ENCODE data around the gene GP5.

GP5 gene, protein sequence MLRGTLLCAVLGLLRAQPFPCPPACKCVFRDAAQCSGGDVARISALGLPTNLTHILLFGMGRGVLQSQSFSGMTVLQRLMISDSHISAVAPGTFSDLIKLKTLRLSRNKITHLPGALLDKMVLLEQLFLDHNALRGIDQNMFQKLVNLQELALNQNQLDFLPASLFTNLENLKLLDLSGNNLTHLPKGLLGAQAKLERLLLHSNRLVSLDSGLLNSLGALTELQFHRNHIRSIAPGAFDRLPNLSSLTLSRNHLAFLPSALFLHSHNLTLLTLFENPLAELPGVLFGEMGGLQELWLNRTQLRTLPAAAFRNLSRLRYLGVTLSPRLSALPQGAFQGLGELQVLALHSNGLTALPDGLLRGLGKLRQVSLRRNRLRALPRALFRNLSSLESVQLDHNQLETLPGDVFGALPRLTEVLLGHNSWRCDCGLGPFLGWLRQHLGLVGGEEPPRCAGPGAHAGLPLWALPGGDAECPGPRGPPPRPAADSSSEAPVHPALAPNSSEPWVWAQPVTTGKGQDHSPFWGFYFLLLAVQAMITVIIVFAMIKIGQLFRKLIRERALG

DNA sequence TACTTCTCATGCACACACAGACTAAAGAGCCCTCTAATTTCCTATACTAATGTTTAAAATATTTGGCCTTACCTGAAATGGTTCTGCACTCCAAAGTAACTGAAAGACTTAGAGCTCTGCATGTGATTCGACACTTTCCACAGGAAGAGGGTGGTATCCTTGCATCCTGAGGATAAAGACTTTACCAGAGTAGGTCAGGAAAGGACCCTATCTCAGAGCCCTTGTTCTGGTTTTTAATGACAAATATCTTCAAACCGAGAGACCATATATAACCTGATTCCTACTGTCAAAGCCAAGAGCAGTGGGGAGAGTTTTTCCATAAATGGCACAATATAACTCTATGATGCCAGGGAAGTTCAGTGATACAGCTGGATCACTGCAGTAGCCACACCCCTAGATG is at the start of gene GP5:
TSS of gene GP5 (minus strand) at position 101 of the 400 bp plus-strand sequence. CDS start 984 bp downstream, outside the sequence.
- H3K4me1 ChIP-seq (ENCODE audit: insufficient read depth, low read length) = peaks cover 3% of the 10 kb centered on the region
- H3K27me3 ChIP-seq (ENCODE audit: insufficient read depth, low read length) = no peaks in the 10 kb centered on the region
- H3K4me3 ChIP-seq (ENCODE audit: low read length) = no peak within 1 kb of the TSS
- peaks cover 7% of the 10 kb centered on the region; the same call in 1 of the 2 replicates for H3K36me3 ChIP-seq (ENCODE audit: insufficient read depth, low read depth, low read length)
- H3K9me3 ChIP-seq (ENCODE audit: insufficient read depth, low read depth, low read length) = no peaks in the 10 kb centered on the region
- no peak within 1 kb of the TSS for H3K27ac ChIP-seq (ENCODE audit: low read length)
- H3K9ac ChIP-seq (ENCODE audit: low read depth, low read length) = no peak within 1 kb of the TSS

DNA sequence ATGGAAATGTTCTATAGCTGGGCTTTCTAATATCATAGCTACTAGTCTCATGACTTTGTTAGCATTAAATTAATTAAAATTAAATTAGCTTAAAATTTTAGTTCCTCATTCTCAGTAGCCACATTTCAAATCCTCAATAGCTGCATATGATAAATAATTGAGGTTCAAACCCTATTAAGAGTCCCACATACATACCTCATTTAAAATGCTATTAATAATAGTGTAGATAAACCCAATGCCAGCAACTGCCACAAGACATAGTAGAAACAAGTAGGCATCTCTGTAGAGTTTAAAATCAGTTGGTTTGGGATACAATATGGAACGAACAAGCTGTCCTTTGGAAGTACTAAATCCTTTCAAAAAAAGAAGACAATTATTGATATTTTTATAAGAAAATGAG is 48.6 kb upstream of the GP5 start:
- no peak overlapping the region for H3K4me3 ChIP-seq (ENCODE audit: low read length)
- H3K27me3 ChIP-seq (ENCODE audit: insufficient read depth, low read length) = no peaks in the 10 kb centered on the region
- H3K36me3 ChIP-seq (ENCODE audit: insufficient read depth, low read depth, low read length) = peaks cover 94% of the 10 kb centered on the region
- H3K9me3 ChIP-seq (ENCODE audit: insufficient read depth, low read depth, low read length) = no peaks in the 10 kb centered on the region
- H3K4me1 ChIP-seq (ENCODE audit: insufficient read depth, low read length) = no peaks in the 10 kb centered on the region
- H3K27ac ChIP-seq (ENCODE audit: low read length) = no peak overlapping the region
- no peak overlapping the region for H3K9ac ChIP-seq (ENCODE audit: low read depth, low read length)

DNA sequence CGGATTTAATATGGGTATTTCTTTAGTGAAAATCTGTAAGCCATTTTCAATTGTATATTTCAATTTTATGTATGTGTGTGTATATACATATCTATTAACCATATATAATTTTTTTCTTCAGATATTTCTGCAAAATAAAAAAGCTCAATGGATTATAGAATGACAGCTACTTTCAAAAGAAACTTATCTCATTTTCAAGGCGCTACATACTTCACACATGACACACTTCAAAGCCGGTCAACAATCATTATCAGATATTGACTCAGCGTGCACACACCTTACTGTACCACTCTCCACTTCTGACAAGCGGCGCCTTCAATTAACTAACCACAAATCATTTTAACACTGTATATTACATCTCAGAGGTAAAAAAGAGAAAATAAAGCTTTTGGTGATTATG is 48.1 kb upstream of the GP5 start:
- Histone ChIP-seq H3K4me1 (ENCODE audit: insufficient read depth, low read length) (no peaks in the 10 kb centered on the region), H3K27me3 (ENCODE audit: insufficient read depth, low read length) (no peaks in the 10 kb centered on the region), H3K27ac (ENCODE audit: low read length) (no peak overlapping the region), H3K4me3 (ENCODE audit: low read length) (no peak overlapping the region), H3K9me3 (ENCODE audit: insufficient read depth, low read depth, low read length) (no peaks in the 10 kb centered on the region), H3K9ac (ENCODE audit: low read depth, low read length) (no peak overlapping the region), H3K36me3 (ENCODE audit: insufficient read depth, low read depth, low read length) (peaks cover 96% of the 10 kb centered on the region)

DNA sequence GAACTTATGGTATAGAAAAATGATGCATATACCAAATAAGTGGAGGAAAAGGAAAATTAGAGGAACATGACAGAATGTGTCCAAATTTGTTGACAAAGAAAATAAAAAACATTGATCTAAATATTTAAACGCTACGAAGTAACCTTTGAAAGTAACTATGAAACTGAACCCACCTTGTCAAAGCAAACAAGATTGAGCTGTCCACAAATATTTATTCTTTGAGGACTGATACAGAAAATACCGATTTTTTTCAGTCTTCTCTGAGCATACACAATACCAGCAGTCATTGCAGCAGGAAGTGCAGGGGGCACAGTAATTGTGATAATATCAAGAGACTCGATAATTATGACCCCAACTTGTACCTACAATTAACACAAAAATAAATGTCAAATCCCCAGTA is 47.7 kb upstream of the GP5 start:
- Histone ChIP-seq H3K9me3 (ENCODE audit: insufficient read depth, low read depth, low read length) (no peaks in the 10 kb centered on the region), H3K4me3 (ENCODE audit: low read length) (no peak overlapping the region), H3K4me1 (ENCODE audit: insufficient read depth, low read length) (no peaks in the 10 kb centered on the region), H3K9ac (ENCODE audit: low read depth, low read length) (no peak overlapping the region), H3K36me3 (ENCODE audit: insufficient read depth, low read depth, low read length) (peaks cover 96% of the 10 kb centered on the region), H3K27ac (ENCODE audit: low read length) (no peak overlapping the region), H3K27me3 (ENCODE audit: insufficient read depth, low read length) (no peaks in the 10 kb centered on the region)

DNA sequence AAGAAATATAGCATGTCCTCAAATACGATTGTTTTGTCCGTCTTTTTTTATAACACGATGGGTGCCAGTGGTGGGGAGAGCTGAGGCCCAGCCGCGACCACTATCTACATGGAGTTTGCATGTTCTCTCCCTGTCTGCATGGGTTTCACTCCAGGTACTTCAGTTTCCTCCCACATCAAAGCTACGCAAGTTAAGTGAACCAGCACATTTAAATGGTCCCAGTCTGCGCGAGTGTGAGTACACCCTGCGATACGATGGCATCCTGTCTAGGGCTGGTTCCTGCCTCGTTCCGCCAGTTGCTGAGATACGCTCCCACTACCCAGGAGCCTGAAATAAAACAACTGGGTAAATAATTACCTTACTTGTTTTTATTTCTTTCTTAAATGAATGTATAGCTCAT is 47.1 kb upstream of the GP5 start:
- Histone ChIP-seq H3K27ac (ENCODE audit: low read length) (no peak overlapping the region), H3K9ac (ENCODE audit: low read depth, low read length) (no peak overlapping the region), H3K9me3 (ENCODE audit: insufficient read depth, low read depth, low read length) (no peaks in the 10 kb centered on the region), H3K4me3 (ENCODE audit: low read length) (no peak overlapping the region), H3K4me1 (ENCODE audit: insufficient read depth, low read length) (no peaks in the 10 kb centered on the region), H3K36me3 (ENCODE audit: insufficient read depth, low read depth, low read length) (peaks cover 96% of the 10 kb centered on the region), H3K27me3 (ENCODE audit: insufficient read depth, low read length) (no peaks in the 10 kb centered on the region)

DNA sequence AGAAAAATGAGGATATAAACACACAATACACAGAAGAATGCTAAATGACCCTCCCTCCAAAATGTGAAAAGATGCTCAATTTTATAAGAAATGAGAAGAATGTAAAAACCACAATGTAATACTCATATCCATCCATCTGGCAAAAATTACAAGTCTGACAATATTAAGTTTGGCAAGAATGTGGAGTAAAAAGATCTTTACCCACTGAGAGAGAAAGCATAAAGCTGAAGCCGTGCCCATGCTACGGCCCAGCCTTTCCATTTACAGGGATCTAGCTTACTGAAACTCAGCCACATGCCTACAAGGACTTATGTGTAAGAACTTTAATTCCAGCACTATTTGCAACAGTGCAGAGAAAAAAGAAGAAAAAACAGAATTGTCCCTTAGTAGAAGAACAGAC is 44.8 kb upstream of the GP5 start:
- H3K4me1 ChIP-seq (ENCODE audit: insufficient read depth, low read length) = no peaks in the 10 kb centered on the region
- no peak overlapping the region for H3K4me3 ChIP-seq (ENCODE audit: low read length)
- no peaks in the 10 kb centered on the region for H3K27me3 ChIP-seq (ENCODE audit: insufficient read depth, low read length)
- no peaks in the 10 kb centered on the region for H3K9me3 ChIP-seq (ENCODE audit: insufficient read depth, low read depth, low read length)
- no peak overlapping the region for H3K9ac ChIP-seq (ENCODE audit: low read depth, low read length)
- no peak overlapping the region for H3K27ac ChIP-seq (ENCODE audit: low read length)
- peaks cover 96% of the 10 kb centered on the region for H3K36me3 ChIP-seq (ENCODE audit: insufficient read depth, low read depth, low read length)

DNA sequence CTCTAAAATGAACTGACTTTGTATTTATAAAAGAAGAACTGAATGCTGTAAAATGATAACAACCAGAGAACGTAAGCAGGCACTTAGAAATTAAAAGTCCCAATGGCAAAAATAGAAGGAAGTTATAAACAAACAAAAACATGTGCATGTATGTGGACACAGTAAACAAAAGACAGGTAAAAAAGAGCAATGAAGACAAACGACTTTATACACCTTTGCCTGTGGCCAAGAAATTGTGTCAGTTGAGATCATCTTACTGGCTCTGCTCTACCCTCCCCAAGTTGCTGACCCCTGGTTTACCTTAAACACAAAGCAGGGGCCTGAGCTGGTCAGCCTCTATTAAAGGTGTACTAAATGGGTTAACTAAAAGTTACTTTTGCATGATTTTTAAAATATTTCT is 41.7 kb upstream of the GP5 start:
- H3K36me3 ChIP-seq (ENCODE audit: insufficient read depth, low read depth, low read length) = peaks cover 95% of the 10 kb centered on the region

DNA sequence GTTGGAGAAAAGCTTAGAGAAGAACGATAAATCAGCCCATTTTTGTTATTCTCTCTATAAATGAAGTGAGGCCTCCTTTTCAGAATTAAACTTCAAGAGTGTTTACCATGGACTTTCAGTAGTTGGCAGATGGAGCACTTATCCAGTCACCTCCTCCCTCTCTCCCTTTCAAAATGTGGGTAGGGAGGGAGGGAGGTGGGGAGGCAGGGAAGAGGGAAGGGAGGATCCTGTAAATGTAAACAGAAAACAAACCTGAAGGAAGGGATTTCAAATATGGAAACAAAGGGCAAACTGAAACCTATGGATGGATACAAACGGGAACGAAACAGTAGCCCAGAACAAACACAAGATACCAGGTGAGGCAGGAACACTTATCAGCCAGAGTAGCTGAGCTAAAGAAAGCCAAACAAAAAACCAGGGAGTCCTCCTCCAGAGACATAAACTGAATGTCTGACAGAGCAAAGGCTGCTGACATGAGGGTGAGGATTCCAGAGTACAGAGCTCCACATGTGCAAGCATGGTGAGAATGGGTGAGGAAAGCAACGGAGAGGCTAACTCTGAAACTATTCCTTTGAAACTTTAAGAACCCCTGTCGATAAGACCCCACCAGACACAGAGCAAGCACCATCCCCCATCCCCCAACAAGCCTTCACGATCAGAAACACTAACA is 41.0 kb upstream of the GP5 start:
- peaks cover 94% of the 10 kb centered on the region for H3K36me3 ChIP-seq (ENCODE audit: insufficient read depth, low read depth, low read length)
- H3K4me1 ChIP-seq (ENCODE audit: insufficient read depth, low read length) = no peaks in the 10 kb centered on the region
- H3K9ac ChIP-seq (ENCODE audit: low read depth, low read length) = no peak overlapping the region
- H3K4me3 ChIP-seq (ENCODE audit: low read length) = no peak overlapping the region
- no peaks in the 10 kb centered on the region for H3K27me3 ChIP-seq (ENCODE audit: insufficient read depth, low read length)
- no peak overlapping the region for H3K27ac ChIP-seq (ENCODE audit: low read length)
- no peaks in the 10 kb centered on the region for H3K9me3 ChIP-seq (ENCODE audit: insufficient read depth, low read depth, low read length)

More for the DNA sequence above, 41.7 kb upstream of the GP5 start:
- Histone ChIP-seq H3K4me3 (ENCODE audit: low read length) (no peak overlapping the region), H3K4me1 (ENCODE audit: insufficient read depth, low read length) (no peaks in the 10 kb centered on the region), H3K9me3 (ENCODE audit: insufficient read depth, low read depth, low read length) (no peaks in the 10 kb centered on the region), H3K9ac (ENCODE audit: low read depth, low read length) (no peak overlapping the region), H3K27ac (ENCODE audit: low read length) (no peak overlapping the region), H3K27me3 (ENCODE audit: insufficient read depth, low read length) (no peaks in the 10 kb centered on the region)

DNA sequence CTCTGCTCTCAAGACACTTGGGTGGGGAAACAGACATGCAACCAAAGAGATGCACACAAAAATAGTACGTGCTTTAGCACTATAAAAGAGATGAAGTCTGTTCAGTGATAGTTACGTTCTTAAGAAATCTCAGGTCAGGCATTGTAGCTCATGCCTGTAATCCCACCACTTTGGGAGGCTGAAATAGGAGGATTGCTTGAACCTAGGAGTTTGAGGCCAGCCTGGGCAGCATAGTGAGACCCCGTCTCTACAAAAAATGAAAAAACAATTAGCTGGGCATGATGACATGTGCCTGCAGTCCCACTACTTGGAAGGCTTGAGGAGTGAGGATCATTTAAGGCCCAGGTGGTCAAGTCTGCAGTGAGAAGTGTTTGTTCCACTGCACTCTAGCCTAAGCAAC is 35.4 kb upstream of the GP5 start:
- H3K27ac ChIP-seq (ENCODE audit: low read length) = no peak overlapping the region
- no peak overlapping the region for H3K9ac ChIP-seq (ENCODE audit: low read depth, low read length)
- no peaks in the 10 kb centered on the region for H3K9me3 ChIP-seq (ENCODE audit: insufficient read depth, low read depth, low read length)
- H3K4me1 ChIP-seq (ENCODE audit: insufficient read depth, low read length) = no peaks in the 10 kb centered on the region
- H3K4me3 ChIP-seq (ENCODE audit: low read length) = no peak overlapping the region
- H3K36me3 ChIP-seq (ENCODE audit: insufficient read depth, low read depth, low read length) = peaks cover 96% of the 10 kb centered on the region
- no peaks in the 10 kb centered on the region for H3K27me3 ChIP-seq (ENCODE audit: insufficient read depth, low read length)

DNA sequence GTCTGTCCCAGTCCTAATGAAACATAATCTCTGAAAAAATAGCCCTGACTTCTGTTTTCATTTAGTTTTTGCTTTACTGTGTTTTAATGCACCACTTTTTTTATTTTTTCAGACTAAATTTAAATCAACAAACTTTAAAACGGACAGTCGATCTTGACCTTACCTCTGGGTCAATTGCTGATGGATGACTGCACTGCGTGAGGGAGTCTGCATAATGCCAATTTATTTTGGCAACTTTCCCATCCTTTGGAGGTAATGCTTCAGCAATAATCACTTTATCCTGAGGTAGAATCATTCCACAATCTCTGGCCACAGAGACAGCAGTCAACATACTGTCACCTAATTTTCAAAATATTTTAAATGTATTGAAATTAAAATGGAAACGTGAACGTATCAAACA is 32.5 kb upstream of the GP5 start:
- Histone ChIP-seq H3K9ac (ENCODE audit: low read depth, low read length) (no peak overlapping the region), H3K27ac (ENCODE audit: low read length) (no peak overlapping the region), H3K4me1 (ENCODE audit: insufficient read depth, low read length) (no peaks in the 10 kb centered on the region), H3K4me3 (ENCODE audit: low read length) (no peak overlapping the region), H3K9me3 (ENCODE audit: insufficient read depth, low read depth, low read length) (no peaks in the 10 kb centered on the region), H3K27me3 (ENCODE audit: insufficient read depth, low read length) (no peaks in the 10 kb centered on the region), H3K36me3 (ENCODE audit: insufficient read depth, low read depth, low read length) (peaks cover 90% of the 10 kb centered on the region)

DNA sequence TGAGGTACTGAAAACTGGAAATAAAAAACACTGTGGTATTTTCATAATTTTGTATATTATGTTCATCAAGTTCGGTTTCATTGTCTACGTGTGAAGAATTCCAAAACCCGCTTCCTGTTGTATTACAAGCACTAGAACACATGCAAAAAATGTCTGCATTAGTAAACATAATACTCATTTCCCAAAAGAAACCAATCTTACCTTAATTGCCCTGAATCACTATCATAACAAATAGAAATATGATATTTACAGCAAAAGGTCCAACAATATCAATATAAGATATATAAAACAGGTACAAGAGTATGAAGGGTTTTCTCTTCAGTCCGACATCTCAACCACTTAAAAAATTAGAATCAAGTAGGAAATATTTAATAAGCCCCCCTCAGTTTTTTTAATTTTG is 26.3 kb upstream of the GP5 start:
- no peak overlapping the region for H3K4me3 ChIP-seq (ENCODE audit: low read length)
- H3K9ac ChIP-seq (ENCODE audit: low read depth, low read length) = no peak overlapping the region
- H3K4me1 ChIP-seq (ENCODE audit: insufficient read depth, low read length) = no peaks in the 10 kb centered on the region
- no peaks in the 10 kb centered on the region for H3K9me3 ChIP-seq (ENCODE audit: insufficient read depth, low read depth, low read length)
- H3K27me3 ChIP-seq (ENCODE audit: insufficient read depth, low read length) = no peaks in the 10 kb centered on the region
- peaks cover 85% of the 10 kb centered on the region for H3K36me3 ChIP-seq (ENCODE audit: insufficient read depth, low read depth, low read length)
- no peak overlapping the region for H3K27ac ChIP-seq (ENCODE audit: low read length)

DNA sequence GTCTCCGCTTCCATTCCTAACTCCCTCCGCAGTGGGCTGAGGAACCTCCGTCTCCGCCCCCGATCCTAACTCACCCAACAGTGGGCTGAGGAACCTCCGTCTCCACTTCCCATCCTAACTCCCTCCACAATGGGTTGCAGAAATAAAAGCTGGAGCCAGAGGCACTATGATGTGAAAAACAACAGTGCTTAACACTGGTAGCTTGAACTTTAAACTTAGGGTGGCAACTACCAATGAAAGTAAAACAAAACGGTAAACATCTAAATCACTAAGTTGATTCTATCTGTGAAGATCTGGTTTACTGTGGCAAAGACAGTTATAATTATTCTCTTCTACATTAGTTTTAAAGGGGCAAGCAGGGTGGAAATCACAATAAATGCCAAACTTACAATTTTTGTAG is 25.9 kb upstream of the GP5 start:
- Histone ChIP-seq H3K36me3 (ENCODE audit: insufficient read depth, low read depth, low read length) (peaks cover 85% of the 10 kb centered on the region), H3K27ac (ENCODE audit: low read length) (no peak overlapping the region)

More for the DNA sequence above, 25.9 kb upstream of the GP5 start:
- no peaks in the 10 kb centered on the region for H3K4me1 ChIP-seq (ENCODE audit: insufficient read depth, low read length)
- no peak overlapping the region for H3K4me3 ChIP-seq (ENCODE audit: low read length)
- no peak overlapping the region for H3K9ac ChIP-seq (ENCODE audit: low read depth, low read length)
- no peaks in the 10 kb centered on the region for H3K9me3 ChIP-seq (ENCODE audit: insufficient read depth, low read depth, low read length)
- no peaks in the 10 kb centered on the region for H3K27me3 ChIP-seq (ENCODE audit: insufficient read depth, low read length)

Data from iPS-20b (cell line).